GM12801 (cell line): ENCODE data around the gene GABRA4.

Experiments
- TF ChIP-seq, protein P1 (sequence below): IDR thresholded peaks from one replicate; pipeline ENCODE4 v1.5.1; 2011; ENCODE audit warnings: control low read depth; ENCODE audit not compliant: insufficient read length; ENCODE audit errors: extremely low read depth

The GABRA4 gene

DNA sequence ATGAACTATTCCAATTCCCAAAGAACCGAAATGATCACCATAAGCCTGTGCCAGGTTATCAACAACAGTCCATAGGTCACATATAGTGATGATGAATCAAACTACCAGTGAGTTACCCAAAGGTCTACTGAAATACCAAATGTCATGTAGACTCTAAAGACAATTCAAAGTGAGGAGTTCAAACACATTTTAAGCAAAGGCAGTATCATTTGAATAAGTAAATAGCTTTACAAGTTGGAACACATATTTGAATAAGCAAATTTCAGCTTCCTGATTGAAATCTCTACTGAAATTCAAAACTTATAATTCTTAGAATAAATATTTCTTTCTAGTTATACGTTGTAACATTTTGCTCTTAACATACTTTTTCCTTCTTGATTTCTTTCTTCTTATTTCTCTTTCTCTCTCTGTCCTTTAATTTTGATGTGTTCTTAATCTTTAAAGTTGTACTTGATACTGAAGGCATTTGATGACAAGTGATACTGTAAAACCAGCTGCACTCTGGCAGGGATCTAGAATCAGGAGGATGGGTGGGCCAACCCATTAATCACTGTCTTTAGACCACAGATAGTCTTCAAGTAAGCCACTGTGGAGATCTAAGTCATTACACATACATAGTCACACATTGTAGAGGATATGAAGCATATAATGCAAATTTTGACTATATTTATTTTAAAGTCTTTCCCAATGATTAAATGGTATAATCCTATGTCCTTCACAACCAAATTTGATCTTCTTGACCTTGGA, 34.5 kb downstream of the GABRA4 start:
- TF ChIP-seq, protein P1, sequence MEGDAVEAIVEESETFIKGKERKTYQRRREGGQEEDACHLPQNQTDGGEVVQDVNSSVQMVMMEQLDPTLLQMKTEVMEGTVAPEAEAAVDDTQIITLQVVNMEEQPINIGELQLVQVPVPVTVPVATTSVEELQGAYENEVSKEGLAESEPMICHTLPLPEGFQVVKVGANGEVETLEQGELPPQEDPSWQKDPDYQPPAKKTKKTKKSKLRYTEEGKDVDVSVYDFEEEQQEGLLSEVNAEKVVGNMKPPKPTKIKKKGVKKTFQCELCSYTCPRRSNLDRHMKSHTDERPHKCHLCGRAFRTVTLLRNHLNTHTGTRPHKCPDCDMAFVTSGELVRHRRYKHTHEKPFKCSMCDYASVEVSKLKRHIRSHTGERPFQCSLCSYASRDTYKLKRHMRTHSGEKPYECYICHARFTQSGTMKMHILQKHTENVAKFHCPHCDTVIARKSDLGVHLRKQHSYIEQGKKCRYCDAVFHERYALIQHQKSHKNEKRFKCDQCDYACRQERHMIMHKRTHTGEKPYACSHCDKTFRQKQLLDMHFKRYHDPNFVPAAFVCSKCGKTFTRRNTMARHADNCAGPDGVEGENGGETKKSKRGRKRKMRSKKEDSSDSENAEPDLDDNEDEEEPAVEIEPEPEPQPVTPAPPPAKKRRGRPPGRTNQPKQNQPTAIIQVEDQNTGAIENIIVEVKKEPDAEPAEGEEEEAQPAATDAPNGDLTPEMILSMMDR, result no peak

DNA sequence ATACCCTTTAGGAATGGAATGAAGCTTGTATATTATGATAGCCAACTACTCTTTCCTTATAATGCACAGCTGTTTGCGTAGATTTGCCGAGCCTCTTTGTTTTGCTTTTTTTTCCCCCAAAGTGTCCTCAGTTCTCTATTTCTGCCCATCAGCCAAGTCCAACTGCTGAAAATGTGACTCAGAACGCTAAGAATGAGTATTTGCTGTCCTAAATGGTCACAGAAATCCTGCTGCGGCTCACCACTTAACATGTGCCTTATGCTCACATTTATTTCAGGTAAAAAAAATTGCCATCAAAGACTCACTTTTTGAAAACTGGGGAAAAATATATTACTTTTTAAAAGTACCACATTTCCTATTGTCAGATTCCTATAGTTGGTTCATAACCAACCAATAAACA, 36.9 kb downstream of the GABRA4 start:
- TF ChIP-seq, protein P1, result no peak

DNA sequence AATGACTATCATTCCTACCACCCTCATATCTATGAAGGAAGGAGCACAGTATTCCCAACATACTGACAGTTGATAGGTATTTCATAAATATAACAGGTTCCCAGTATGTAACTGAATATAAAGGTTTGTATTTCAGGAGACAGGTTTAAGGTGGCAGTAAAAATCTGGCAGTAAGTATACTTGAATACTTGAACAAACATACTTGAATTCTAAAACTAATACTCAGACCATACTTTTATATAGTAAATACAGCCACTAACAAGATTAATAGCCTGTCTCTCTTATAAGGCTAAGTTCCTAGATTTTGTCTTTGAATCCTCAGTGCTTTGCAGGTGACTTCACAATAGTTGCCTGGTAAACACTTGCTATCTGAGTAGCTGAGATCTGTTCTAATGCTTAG, 37.8 kb downstream of the GABRA4 start:
- TF ChIP-seq, protein P1, result no peak

DNA sequence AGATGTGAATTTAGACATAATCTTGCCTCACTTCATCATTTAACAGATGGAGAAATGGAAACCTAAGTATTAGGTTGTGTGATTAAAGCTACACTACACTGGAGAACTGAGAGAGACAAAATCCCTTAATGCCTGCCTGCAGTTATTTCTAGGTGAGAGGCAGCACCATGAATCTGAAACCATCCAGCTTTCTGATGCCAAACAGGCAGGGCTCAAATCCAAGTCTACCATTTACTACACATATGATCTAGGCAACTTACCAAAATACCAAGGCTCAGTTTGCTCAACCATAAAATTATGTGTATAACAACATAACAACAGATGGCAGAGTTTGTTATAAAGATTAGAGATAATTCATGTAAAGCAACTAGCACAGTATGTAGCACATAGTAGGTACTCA, 38.7 kb downstream of the GABRA4 start:
- TF ChIP-seq, protein P1, result no peak

DNA sequence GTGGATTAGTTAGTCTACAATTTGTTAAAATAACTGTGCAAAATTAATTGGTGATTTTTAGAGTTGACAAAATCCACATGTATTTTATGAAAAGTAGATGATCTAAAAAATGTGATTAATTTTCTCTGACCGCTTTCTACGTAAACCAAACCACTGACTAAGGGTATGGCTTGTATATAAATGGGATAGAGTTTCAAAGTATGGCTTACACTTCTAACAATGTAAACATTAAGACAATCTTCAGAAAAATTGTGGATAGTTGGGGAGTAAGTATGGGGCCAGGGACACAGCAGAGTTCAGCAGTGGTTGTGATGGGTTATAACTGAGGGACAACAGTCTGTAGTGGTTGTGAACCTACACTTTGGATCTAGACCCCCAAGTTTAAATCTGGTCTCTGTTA, 39.8 kb downstream of the GABRA4 start:
- TF ChIP-seq, protein P1, result no peak

DNA sequence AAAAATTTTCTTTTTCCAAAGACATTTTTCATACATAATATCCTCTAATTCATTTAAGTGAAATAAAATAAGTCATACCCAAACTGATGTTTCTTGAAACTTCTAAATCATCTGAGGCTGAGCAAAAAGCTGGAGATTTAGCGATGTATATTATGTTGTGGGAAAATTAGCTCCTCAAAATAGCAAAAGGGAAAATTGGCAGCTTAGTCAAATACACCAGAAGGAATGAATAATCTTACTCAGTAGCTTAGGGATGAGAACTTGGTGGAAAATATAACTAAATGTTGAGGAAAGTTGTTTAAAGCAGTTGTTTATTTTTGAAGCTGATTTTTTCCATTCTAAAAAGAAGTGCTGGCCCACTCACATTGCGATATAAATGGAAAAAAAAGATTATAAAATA, 40.9 kb downstream of the GABRA4 start:
- TF ChIP-seq, protein P1, result no peak

DNA sequence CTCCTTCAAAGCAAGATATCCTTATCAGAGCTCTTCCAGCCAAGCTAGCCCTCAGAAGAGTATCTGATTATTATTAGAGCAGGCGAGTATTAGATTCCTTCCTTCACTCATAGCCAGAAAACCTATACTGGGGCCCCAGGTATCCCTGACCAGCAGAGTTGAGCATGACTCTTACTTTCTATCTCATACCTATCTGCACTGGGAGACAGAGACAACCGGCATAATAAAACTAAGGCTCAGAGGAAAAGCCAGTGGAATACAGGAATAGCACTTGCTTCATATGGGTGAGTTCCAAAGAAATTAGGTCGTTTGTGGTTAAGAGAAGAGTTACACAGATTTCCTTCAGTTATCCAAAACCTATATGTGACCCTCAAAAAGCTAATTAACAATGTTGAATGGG, 42.6 kb downstream of the GABRA4 start:
- TF ChIP-seq, protein P1, result no peak
